ENCODE data around the gene CNTNAP5.

GRCh38 chr2:124908411-124908810 is 883.3 kb downstream of the CNTNAP5 start:
- TF ChIP-seq, protein P1, sequence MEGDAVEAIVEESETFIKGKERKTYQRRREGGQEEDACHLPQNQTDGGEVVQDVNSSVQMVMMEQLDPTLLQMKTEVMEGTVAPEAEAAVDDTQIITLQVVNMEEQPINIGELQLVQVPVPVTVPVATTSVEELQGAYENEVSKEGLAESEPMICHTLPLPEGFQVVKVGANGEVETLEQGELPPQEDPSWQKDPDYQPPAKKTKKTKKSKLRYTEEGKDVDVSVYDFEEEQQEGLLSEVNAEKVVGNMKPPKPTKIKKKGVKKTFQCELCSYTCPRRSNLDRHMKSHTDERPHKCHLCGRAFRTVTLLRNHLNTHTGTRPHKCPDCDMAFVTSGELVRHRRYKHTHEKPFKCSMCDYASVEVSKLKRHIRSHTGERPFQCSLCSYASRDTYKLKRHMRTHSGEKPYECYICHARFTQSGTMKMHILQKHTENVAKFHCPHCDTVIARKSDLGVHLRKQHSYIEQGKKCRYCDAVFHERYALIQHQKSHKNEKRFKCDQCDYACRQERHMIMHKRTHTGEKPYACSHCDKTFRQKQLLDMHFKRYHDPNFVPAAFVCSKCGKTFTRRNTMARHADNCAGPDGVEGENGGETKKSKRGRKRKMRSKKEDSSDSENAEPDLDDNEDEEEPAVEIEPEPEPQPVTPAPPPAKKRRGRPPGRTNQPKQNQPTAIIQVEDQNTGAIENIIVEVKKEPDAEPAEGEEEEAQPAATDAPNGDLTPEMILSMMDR (IDR thresholded peaks at IDR 0.05; ENCODE audit: low read depth, low read length) = no peak
- no peak for TF ChIP-seq POLR2A (IDR thresholded peaks at IDR 0.05; ENCODE audit: extremely low read depth, insufficient read length)
- TF ChIP-seq, protein P2, sequence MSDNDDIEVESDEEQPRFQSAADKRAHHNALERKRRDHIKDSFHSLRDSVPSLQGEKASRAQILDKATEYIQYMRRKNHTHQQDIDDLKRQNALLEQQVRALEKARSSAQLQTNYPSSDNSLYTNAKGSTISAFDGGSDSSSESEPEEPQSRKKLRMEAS (IDR thresholded peaks at IDR 0.05; ENCODE audit: low read depth, low read length) = no peak
